Natural killer cell treated with Interleukin-12 subunit alpha and Interleukin-12 subunit beta and Interleukin-15 and Interleukin-18, amount 100 ng/mL, for 72 hours (primary cell): ENCODE results near the gene CLIC6. TPM values are rescaled to one million over a fixed set of nuclear protein-coding genes. Genes with fewer than 3 reads are reported as not detected.

Source experiments
- ATAC-seq, 2 donors: fragments of 150-1000 bp; cut with Tn5 transposase in 1 of 2; sonication (Bioruptor Pico), chemical (Tn5 transposase) in 1 of 2; 2 replicates each; pipeline ENCODE4 v1.10.0; 2021
- DNase-seq: peaks from one replicate; pipeline ENCODE4 v3.0.0; 2022; ENCODE audit warnings: low spot score
- H3K27ac Mint-ChIP-seq, 2 donors: 1 replicate in 1 of 2; 2 replicates in 1 of 2; pipeline ENCODE4 v1.8.0; 2022; ENCODE audit warnings: mixed read lengths in 2 of 2, mild to moderate bottlenecking in 1 of 2, moderate library complexity in 1 of 2
- H3K27me3 Mint-ChIP-seq, 2 donors: 1 replicate in 1 of 2; 2 replicates in 1 of 2; pipeline ENCODE4 v1.8.0; 2022; ENCODE audit warnings: mixed read lengths in 2 of 2
- H3K36me3 Mint-ChIP-seq: one replicate; pipeline ENCODE4 v1.8.0; 2022; ENCODE audit warnings: mixed read lengths
- H3K4me1 Mint-ChIP-seq, 2 donors: 1 replicate in 1 of 2; 2 replicates in 1 of 2; pipeline ENCODE4 v1.8.0; 2022; ENCODE audit warnings: low read depth in 2 of 2, mixed read lengths in 2 of 2, mild to moderate bottlenecking in 1 of 2
- H3K4me3 Mint-ChIP-seq: one replicate; pipeline ENCODE4 v1.8.0; 2022; ENCODE audit warnings: mixed read lengths
- H3K9me3 Mint-ChIP-seq: 2 replicates; pipeline ENCODE4 v1.8.0; 2022; ENCODE audit warnings: mixed read lengths
- total RNA-seq, 2 donors: library from RNA; stranded (reverse); gene quantifications; one replicate each; pipeline ENCODE4 v1.2.3, GENCODE V29; 2022

Gene CLIC6
- total RNA-seq, 2 donors from 2014 or later = 0.45 to 0.50 TPM

GRCh38 chr21:34728479-34728878 is 59.7 kb downstream of the CLIC6 start:
- ATAC-seq = no peak
- Mint-ChIP-seq H3K27ac (no peak overlapping the region), H3K9me3 (no peaks in the 10 kb centered on the region), H3K4me1 (peaks cover 3 to 11% of the 10 kb centered on the region in 2 donors), H3K4me3 (no peak overlapping the region), H3K36me3 (no peaks in the 10 kb centered on the region), H3K27me3 (peaks cover 14 to 24% of the 10 kb centered on the region in 2 donors)
- no peak for DNase-seq

DNA sequence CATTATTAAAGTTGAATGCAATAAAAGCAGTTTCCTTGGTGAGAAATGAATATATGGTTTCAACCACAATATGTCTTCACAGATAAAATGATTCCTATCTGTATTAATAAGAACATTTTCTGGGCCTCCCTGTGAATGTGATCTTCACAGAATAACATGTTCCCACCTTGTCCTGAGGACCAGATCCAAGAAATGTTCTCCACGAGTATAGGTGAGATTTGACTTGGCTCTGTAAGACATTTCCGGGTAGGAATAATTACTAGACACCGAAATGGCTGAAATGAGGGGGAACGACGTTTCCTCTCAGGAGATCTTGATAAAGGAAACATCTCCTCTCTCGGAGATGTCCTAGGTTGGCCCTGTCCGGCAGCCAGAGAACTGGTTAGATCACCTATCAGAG is 61.4 kb downstream of the CLIC6 start:
- Mint-ChIP-seq H3K4me1 (peaks cover 3 to 11% of the 10 kb centered on the region in 2 donors), H3K36me3 (no peaks in the 10 kb centered on the region), H3K27me3 (peaks cover 9 to 17% of the 10 kb centered on the region in 2 donors), H3K27ac (no peak overlapping the region), H3K4me3 (no peak overlapping the region), H3K9me3 (no peaks in the 10 kb centered on the region)
- ATAC-seq = no peak
- no peak for DNase-seq

DNA sequence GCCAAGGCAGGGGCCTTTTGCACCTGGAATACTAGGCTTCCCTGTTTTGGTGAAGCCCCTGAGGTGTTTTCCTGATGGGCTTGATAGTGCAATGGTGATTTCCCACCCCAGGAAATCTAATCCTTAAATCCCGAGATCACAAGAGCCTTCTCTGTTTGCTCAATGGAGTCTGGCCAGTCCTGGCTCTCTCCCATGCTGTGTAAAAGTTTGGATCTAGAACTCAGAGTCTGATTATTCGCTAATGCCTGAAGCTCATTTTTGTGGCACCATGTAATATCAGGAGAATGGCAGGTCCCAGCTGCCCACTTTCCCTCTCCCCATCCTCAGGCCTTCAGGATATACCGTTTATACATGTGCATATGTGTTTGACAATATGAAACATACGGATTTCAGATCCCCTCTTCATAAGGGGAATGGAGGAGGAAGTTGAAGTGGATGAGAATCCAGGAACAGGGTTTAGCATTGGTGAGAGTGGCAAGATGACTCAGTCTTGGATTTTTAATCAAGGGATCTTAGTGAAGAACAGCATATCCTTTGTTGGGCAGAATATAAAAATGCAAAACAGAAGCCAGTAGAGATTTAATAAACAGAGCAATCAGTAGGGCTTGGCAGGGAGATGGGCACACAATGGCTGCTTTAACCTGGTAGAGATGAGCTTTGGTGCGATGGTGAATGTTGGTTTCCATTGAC is 62.1 kb downstream of the CLIC6 start:
- Mint-ChIP-seq H3K9me3 (no peaks in the 10 kb centered on the region), H3K27me3 (peaks cover 7 to 15% of the 10 kb centered on the region in 2 donors), H3K4me3 (no peak overlapping the region), H3K4me1 (peaks cover 3 to 11% of the 10 kb centered on the region in 2 donors), H3K27ac (no peak overlapping the region), H3K36me3 (no peaks in the 10 kb centered on the region)
- DNase-seq = no peak
- ATAC-seq = no peak

DNA sequence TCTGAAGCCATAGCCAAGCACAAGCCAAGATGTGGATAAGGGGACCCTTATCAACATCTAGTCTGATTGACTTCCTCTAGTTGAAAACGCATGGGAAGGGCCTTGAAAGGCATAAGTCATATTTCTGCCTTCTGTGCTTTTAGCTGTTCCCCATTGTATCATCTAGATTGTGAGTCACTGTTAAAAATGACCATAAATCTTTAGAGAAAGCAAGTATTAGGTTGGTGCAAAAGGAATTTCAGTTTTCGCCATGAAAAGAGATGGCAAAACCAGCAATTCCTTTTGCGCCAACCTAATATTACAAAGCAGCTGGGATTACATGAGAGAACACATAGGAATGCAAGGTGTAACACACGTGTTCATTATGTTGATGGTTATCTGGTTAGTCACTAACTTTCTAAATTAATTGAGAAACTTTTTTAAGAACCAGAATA is 63.6 kb downstream of the CLIC6 start:
- no peaks in the 10 kb centered on the region for H3K9me3 Mint-ChIP-seq
- no peaks in the 10 kb centered on the region for H3K4me1 Mint-ChIP-seq
- DNase-seq = no peak
- ATAC-seq = no peak
- H3K4me3 Mint-ChIP-seq = no peak overlapping the region
- H3K27ac Mint-ChIP-seq = no peak overlapping the region
- peaks cover 17 to 18% of the 10 kb centered on the region in 2 donors for H3K27me3 Mint-ChIP-seq
- no peaks in the 10 kb centered on the region for H3K36me3 Mint-ChIP-seq

- no peaks in the 10 kb centered on the region for H3K9me3 Mint-ChIP-seq
- no peaks in the 10 kb centered on the region for H3K36me3 Mint-ChIP-seq
- no peak overlapping the region for H3K4me3 Mint-ChIP-seq
- no peak for DNase-seq
- no peaks in the 10 kb centered on the region for H3K4me1 Mint-ChIP-seq
- H3K27ac Mint-ChIP-seq = no peak overlapping the region
- no peak for ATAC-seq
- H3K27me3 Mint-ChIP-seq = peaks cover 19 to 21% of the 10 kb centered on the region in 2 donors
These were observed 65.1 kb downstream of the CLIC6 start for GRCh38 chr21:34733852-34734251.

- no peaks in the 10 kb centered on the region for H3K4me1 Mint-ChIP-seq
- no peaks in the 10 kb centered on the region for H3K36me3 Mint-ChIP-seq
- ATAC-seq (no peak), DNase-seq (no peak)
- H3K9me3 Mint-ChIP-seq = no peaks in the 10 kb centered on the region
- H3K27me3 Mint-ChIP-seq = peaks cover 21% of the 10 kb centered on the region in 2 donors
- no peak overlapping the region for H3K27ac Mint-ChIP-seq
- H3K4me3 Mint-ChIP-seq = no peak overlapping the region
These were observed 65.9 kb downstream of the CLIC6 start for GRCh38 chr21:34734696-34735095.

- no peak for ATAC-seq
- DNase-seq = no peak
- Mint-ChIP-seq H3K27ac (no peak overlapping the region), H3K9me3 (no peaks in the 10 kb centered on the region), H3K27me3 (peaks cover 31 to 37% of the 10 kb centered on the region in 2 donors), H3K4me3 (no peak overlapping the region), H3K36me3 (no peaks in the 10 kb centered on the region), H3K4me1 (no peaks in the 10 kb centered on the region)
These were observed 67.5 kb downstream of the CLIC6 start for GRCh38 chr21:34736116-34736874.

- no peaks in the 10 kb centered on the region for H3K4me1 Mint-ChIP-seq
- no peaks in the 10 kb centered on the region for H3K9me3 Mint-ChIP-seq
- no peak overlapping the region for H3K27ac Mint-ChIP-seq
- H3K27me3 Mint-ChIP-seq = peaks cover 26 to 37% of the 10 kb centered on the region in 2 donors
- ATAC-seq = no peak
- H3K36me3 Mint-ChIP-seq = no peaks in the 10 kb centered on the region
- H3K4me3 Mint-ChIP-seq = no peak overlapping the region
- no peak for DNase-seq
These were observed 68.3 kb downstream of the CLIC6 start for GRCh38 chr21:34737115-34737514.

DNA sequence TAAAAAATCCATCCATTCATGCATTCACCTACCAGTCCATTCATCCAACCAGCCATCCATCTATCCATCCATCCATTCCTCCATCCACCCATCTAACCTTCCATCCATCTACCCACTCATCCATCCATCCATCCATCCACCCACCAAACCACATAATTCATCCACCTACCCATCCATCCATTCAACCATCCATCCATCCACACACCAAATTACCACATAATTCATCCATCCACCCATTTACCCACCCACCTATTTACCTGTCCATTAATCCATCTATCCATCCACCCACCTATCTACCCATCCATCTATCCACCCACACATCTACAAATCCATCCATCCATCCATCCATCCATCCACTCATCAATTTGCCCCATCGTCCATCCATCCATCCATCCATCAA is 71.4 kb downstream of the CLIC6 start:
- H3K4me3 Mint-ChIP-seq = no peak overlapping the region
- ATAC-seq = no peak
- peaks cover 36 to 43% of the 10 kb centered on the region in 2 donors for H3K27me3 Mint-ChIP-seq
- no peak for DNase-seq
- H3K4me1 Mint-ChIP-seq = no peaks in the 10 kb centered on the region
- H3K9me3 Mint-ChIP-seq = no peaks in the 10 kb centered on the region
- no peak overlapping the region for H3K27ac Mint-ChIP-seq
- H3K36me3 Mint-ChIP-seq = no peaks in the 10 kb centered on the region

GRCh38 chr21:34743285-34743684 is 74.5 kb downstream of the CLIC6 start:
- peaks cover 6 to 7% of the 10 kb centered on the region in 2 donors for H3K4me1 Mint-ChIP-seq
- no peak for DNase-seq
- peaks cover 24 to 25% of the 10 kb centered on the region in 2 donors for H3K27me3 Mint-ChIP-seq
- H3K36me3 Mint-ChIP-seq = no peaks in the 10 kb centered on the region
- H3K9me3 Mint-ChIP-seq = no peaks in the 10 kb centered on the region
- no peak for ATAC-seq
- no peak overlapping the region for H3K4me3 Mint-ChIP-seq
- no peak overlapping the region for H3K27ac Mint-ChIP-seq

- no peak for DNase-seq
- Mint-ChIP-seq H3K27me3 (peaks cover 22 to 24% of the 10 kb centered on the region in 2 donors), H3K36me3 (no peaks in the 10 kb centered on the region), H3K4me1 (peaks cover 6 to 7% of the 10 kb centered on the region in 2 donors), H3K4me3 (no peak overlapping the region), H3K9me3 (no peaks in the 10 kb centered on the region), H3K27ac (no peak overlapping the region)
- ATAC-seq = no peak
These were observed 75.0 kb downstream of the CLIC6 start for GRCh38 chr21:34743831-34744230.

- Mint-ChIP-seq H3K4me3 (no peak overlapping the region), H3K36me3 (no peaks in the 10 kb centered on the region), H3K4me1 (peaks cover 6 to 7% of the 10 kb centered on the region in 2 donors), H3K27ac (no peak overlapping the region), H3K9me3 (no peaks in the 10 kb centered on the region), H3K27me3 (peaks cover 21 to 24% of the 10 kb centered on the region in 2 donors)
- DNase-seq (no peak), ATAC-seq (no peak)
These were observed 76.0 kb downstream of the CLIC6 start for GRCh38 chr21:34744801-34745200.

DNA sequence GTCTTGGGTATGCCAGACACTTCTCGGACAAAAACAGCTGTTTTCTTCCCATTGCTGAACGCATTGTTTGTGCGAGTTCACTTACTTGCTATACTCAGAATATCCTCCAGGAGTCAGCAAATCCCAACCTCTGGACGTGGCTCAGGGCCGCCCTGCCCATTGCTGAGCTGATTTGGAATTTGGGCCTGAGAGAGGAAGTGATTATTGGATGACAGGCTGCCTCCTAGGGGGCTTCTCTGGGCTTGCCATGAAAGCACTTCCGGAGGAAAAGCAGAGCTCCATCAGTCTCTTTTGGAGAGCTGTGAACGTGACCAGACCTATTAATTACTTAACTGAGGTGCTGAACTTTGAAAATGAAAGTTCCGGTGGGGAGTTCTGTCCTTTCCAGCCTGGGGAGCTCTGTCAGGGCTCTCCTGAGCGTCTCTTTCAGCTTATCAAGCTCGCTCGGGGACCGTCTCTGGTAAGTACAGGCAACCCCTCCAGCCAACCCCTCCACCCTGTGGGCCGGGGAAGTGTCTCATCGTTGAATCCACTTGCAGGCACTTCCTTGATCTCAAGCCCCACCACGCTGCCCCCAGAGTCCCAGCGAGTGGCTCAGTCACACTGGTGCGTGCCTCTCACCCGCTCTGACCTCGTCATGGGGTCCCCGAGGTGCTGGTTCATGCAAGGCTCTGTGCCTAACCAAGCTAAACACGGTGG is 76.9 kb downstream of the CLIC6 start:
- DNase-seq (peak; percentile 69), ATAC-seq (peak; percentile 85 to 86)
- Mint-ChIP-seq H3K4me1 (peaks cover 6 to 7% of the 10 kb centered on the region in 2 donors), H3K9me3 (no peaks in the 10 kb centered on the region), H3K36me3 (no peaks in the 10 kb centered on the region), H3K27ac (peak overlapping the region; percentile 38 to 48), H3K4me3 (peak overlapping the region; percentile 84), H3K27me3 (peaks cover 12 to 20% of the 10 kb centered on the region in 2 donors)

DNA sequence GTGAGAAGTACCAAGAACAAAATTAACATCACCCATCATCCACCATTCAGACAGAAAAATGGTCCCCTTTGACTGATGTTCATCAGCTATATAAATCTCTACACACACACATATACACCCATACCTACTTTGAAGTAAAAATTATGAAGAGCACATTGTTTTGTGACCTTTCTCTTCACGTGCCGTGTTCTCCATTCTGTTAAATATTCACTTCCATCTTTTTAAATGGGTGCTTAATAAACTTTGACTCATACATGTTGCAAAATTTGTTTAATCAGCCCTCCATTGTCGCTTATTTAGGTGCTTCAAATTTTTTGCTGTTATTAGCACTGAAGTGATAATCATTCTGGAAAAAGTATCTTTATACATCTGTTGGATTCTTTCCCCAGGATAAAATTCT is 80.1 kb downstream of the CLIC6 start:
- Mint-ChIP-seq H3K4me1 (peaks cover 7 to 12% of the 10 kb centered on the region in 2 donors), H3K27ac (no peak overlapping the region)
- no peak for ATAC-seq

More for the DNA sequence above, 80.1 kb downstream of the CLIC6 start:
- Mint-ChIP-seq H3K4me3 (no peak overlapping the region), H3K27me3 (peaks cover 7 to 19% of the 10 kb centered on the region in 2 donors), H3K36me3 (no peaks in the 10 kb centered on the region), H3K9me3 (no peaks in the 10 kb centered on the region)
- DNase-seq = no peak
